Panc1 (cell line): ENCODE results near the gene TAS2R60. TPM values are rescaled to one million over a fixed set of nuclear protein-coding genes. Genes with fewer than 3 reads are reported as not detected.
"Not testable (repeated sequence)": the region's sequence is repeated elsewhere in the genome, so short reads cannot be mapped to it uniquely, and the experiment has no call there.

Experiments used
- ATAC-seq: fragments of 200-7000 bp; cut with Tn5 transposase; 2 replicates; pipeline ENCODE4 v1.9.1; 2020; ENCODE audit warnings: mild to moderate bottlenecking, moderate library complexity
- BruUV-seq: library from RNA; stranded (reverse); fragments of 400-500 nt; replicated peaks from 2 replicates; lab custom pipeline; 2021; lab: Mats Ljungman, UMichigan
- CTCF ChIA-PET: fragments of 300-600 bp; sonication (Branson Sonifier 250); formaldehyde crosslinking; loops from one replicate; lab custom pipeline; 2022; ENCODE audit warnings: antibody characterized with exemption; lab: Charles Lee
- POLR2A ChIA-PET: fragments of 300-600 bp; sonication (Branson Sonifier 250); formaldehyde crosslinking; loops from one replicate; lab custom pipeline; 2022; ENCODE audit warnings: antibody characterized with exemption; lab: Charles Lee
- DNase-seq: peaks from one replicate; pipeline ENCODE4 v3.0.0-alpha.2; 2010; ENCODE audit warnings: low read depth, low spot score
- H3K27ac ChIP-seq: 2 replicates; pipeline ENCODE4 v1.5.1; 2011; ENCODE audit warnings: mild to moderate bottlenecking, low read length, inconsistent platforms
- H3K27me3 ChIP-seq: fragments of 200-500 bp; sonication (Bioruptor generic); 2 replicates; pipeline ENCODE4 v1.6.0; 2014; ENCODE audit warnings: low read length, inconsistent platforms; ENCODE audit not compliant: control insufficient read depth, insufficient read depth
- H3K36me3 ChIP-seq: fragments of 200-500 bp; sonication (Bioruptor generic); 2 replicates; pipeline ENCODE4 v1.5.1; 2014; ENCODE audit warnings: inconsistent platforms, mild to moderate bottlenecking, low read length, moderate library complexity; ENCODE audit not compliant: control insufficient read depth, insufficient read depth
- H3K4me1 ChIP-seq: 2 replicates; pipeline ENCODE4 v1.5.1; 2011; ENCODE audit warnings: inconsistent platforms, mild to moderate bottlenecking, low read length, moderate library complexity; ENCODE audit not compliant: control insufficient read depth, insufficient read depth
- H3K4me3 ChIP-seq, 2 experiments: 2 replicates each; pipeline ENCODE4 v1.5.1; 2011 to 2012; ENCODE audit warnings: low read depth in 2 of 2, low read length in 2 of 2, mild to moderate bottlenecking in 2 of 2, inconsistent platforms in 1 of 2, moderate library complexity in 1 of 2
- H3K9me3 ChIP-seq: fragments of 200-500 bp; sonication (Bioruptor generic); 2 replicates; pipeline ENCODE4 v1.5.1; 2014; ENCODE audit warnings: low read depth, mild to moderate bottlenecking, inconsistent platforms, low read length, moderate library complexity; ENCODE audit not compliant: control insufficient read depth, insufficient read depth
- POLR2AphosphoS5 ChIP-seq: IDR thresholded peaks from 2 replicates; pipeline ENCODE4 v1.6.1; 2012; ENCODE audit warnings: mild to moderate bottlenecking, low read depth, low read length, moderate library complexity
- SIN3A ChIP-seq: IDR thresholded peaks from 2 replicates; pipeline ENCODE4 v1.6.1; 2012; ENCODE audit warnings: low read depth, mild to moderate bottlenecking, low read length, moderate library complexity, borderline replicate concordance; ENCODE audit not compliant: insufficient read depth
- TCF7L2 ChIP-seq: IDR thresholded peaks from 2 replicates; pipeline ENCODE4 v1.6.1; 2011; ENCODE audit warnings: mild to moderate bottlenecking, low read depth, low read length, inconsistent platforms
- in situ Hi-C: cut with HindIII; loops from 2 replicates; pipeline ENCODE4 v1.10.0; 2016; ENCODE audit warnings: low sequenced_read_pairs, low pct_unique_long_range_greater_than_20kb
- intact Hi-C: fragments of 100-400 bp; cut with micrococcal nuclease; formaldehyde crosslinking; loops from one replicate; pipeline ENCODE4 v1.10.0; 2022; ENCODE audit not compliant: unreplicated experiment
- total RNA-seq: library from RNA; stranded (reverse); gene quantifications from one replicate; pipeline ENCODE4 v1.2.1, GENCODE V29; 2021; ENCODE audit not compliant: unreplicated experiment
- TF ChIP-seq, protein P1 (sequence below), 2 experiments: IDR thresholded peaks; 2 replicates each; pipeline ENCODE4 v1.6.1; 2011 to 2012; ENCODE audit warnings: low read depth in 2 of 2, control low read depth in 1 of 2, low read length in 1 of 2, mild to moderate bottlenecking in 1 of 2, moderate library complexity in 1 of 2; ENCODE audit not compliant: insufficient read depth in 1 of 2
- TF ChIP-seq, protein P2 (sequence below): fragments of 450-650 bp; IDR thresholded peaks from 2 replicates; pipeline ENCODE4 v1.5.1; 2017; ENCODE audit warnings: mild to moderate bottlenecking

The TAS2R60 gene
- total RNA-seq, 1 experiment from 2014 or later = not detected

DNA sequence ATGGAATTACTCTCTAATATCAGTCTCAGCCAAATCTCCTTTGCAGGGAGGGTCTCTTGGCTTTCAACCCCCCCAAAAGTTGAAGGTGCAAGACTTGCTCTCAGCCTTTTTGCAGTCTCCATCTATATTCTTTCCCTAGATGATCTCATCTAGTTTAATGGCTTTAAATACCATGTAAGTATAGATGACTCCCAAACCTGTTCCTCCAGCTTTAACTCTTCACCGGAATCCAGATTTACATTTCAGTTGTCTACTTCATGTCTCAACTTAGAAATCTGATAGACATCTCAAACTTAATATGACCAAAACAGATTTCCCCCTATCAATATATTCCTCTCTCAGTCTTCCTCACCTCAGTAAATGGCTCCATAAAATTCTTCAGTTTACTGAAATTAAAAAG, 24.5 kb downstream of the TAS2R60 start:
- peaks cover 3% of the 10 kb centered on the region; the same call in 1 of the 2 replicates for H3K27me3 ChIP-seq
- in situ Hi-C loops = no loop called here
- CTCF ChIA-PET = no interaction called here
- no peaks in the 10 kb centered on the region for H3K36me3 ChIP-seq
- BruUV-seq = no TSS peak
- ATAC-seq (no peak), DNase-seq (no peak)
- POLR2A ChIA-PET = no interaction called here
- H3K9me3 ChIP-seq = no peaks in the 10 kb centered on the region
- TF ChIP-seq POLR2AphosphoS5 = no peak
- TF ChIP-seq, protein P1, sequence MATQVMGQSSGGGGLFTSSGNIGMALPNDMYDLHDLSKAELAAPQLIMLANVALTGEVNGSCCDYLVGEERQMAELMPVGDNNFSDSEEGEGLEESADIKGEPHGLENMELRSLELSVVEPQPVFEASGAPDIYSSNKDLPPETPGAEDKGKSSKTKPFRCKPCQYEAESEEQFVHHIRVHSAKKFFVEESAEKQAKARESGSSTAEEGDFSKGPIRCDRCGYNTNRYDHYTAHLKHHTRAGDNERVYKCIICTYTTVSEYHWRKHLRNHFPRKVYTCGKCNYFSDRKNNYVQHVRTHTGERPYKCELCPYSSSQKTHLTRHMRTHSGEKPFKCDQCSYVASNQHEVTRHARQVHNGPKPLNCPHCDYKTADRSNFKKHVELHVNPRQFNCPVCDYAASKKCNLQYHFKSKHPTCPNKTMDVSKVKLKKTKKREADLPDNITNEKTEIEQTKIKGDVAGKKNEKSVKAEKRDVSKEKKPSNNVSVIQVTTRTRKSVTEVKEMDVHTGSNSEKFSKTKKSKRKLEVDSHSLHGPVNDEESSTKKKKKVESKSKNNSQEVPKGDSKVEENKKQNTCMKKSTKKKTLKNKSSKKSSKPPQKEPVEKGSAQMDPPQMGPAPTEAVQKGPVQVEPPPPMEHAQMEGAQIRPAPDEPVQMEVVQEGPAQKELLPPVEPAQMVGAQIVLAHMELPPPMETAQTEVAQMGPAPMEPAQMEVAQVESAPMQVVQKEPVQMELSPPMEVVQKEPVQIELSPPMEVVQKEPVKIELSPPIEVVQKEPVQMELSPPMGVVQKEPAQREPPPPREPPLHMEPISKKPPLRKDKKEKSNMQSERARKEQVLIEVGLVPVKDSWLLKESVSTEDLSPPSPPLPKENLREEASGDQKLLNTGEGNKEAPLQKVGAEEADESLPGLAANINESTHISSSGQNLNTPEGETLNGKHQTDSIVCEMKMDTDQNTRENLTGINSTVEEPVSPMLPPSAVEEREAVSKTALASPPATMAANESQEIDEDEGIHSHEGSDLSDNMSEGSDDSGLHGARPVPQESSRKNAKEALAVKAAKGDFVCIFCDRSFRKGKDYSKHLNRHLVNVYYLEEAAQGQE (IDR thresholded peaks at IDR 0.05; ENCODE audit: insufficient read depth in 1 of 2, low read depth in 2 of 2, low read length in 1 of 2) = no peak
- no peak overlapping the region for H3K27ac ChIP-seq
- intact Hi-C loops = no loop called here
- H3K4me3 ChIP-seq = no peak overlapping the region
- no peaks in the 10 kb centered on the region for H3K4me1 ChIP-seq

DNA sequence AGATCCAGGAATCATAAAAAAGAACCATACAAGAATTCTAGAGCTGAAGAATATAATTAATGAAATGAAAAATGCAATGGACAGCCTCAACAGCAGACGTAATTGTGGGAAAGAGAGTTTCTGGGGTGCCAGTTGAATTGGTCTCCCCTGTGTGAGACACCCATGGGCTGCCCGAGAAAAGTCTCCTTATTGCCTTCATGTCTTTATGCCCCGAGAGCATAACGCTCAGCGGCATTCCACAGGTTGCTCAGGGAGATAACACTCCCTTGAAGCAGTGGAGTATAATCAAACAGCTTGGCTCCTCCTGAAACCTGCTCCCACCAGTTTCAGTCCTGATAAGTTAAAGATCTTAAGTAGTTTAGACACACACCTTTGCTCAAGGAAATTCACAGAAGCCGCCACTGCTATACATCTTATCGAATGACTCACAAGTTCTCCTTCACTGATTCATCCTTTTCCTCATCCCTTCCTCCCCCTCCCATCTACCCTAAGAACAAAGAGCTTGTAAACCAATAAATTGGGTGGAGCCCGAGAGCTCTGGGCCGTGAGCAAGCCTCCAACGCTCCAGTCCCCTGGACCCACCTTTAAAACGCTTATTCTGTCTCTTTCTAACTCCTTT, 28.9 kb downstream of the TAS2R60 start:
- H3K27ac ChIP-seq, H3K27me3 ChIP-seq, ATAC-seq, H3K4me3 ChIP-seq, H3K36me3 ChIP-seq, H3K9me3 ChIP-seq, BruUV-seq, POLR2A ChIA-PET, intact Hi-C loops, CTCF ChIA-PET, H3K4me1 ChIP-seq, DNase-seq, in situ Hi-C loops: not testable (repeated sequence)

DNA sequence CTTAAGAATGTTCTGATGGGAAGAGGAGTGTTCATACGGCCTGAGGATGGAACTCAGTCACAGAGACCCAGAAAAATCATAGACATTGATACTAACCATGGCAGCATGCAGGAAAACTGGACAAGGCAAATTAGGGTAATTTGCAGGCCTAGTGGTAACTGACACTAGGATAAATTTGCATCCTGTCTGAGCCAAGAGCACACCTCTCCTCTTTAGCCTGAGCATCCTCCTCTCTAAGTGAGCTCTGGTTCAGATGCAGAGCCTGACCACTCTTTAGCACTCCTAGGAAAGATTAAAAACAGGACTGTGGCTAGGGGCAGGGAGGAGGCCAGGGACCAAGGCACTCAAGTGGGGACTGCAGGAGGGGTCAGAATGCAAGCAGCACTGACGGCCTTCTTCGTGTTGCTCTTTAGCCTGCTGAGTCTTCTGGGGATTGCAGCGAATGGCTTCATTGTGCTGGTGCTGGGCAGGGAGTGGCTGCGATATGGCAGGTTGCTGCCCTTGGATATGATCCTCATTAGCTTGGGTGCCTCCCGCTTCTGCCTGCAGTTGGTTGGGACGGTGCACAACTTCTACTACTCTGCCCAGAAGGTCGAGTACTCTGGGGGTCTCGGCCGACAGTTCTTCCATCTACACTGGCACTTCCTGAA, 34.4 kb downstream of the TAS2R60 start, which contains the start of gene TAS2R41:
TSS of gene TAS2R41 (plus strand) at position 373 of the 650 bp plus-strand sequence. CDS start at position 373, 0 bp downstream.
- TF ChIP-seq SIN3A = no peak
- TF ChIP-seq, protein P1 (IDR thresholded peaks at IDR 0.05; ENCODE audit: insufficient read depth in 1 of 2, low read depth in 2 of 2, low read length in 1 of 2) = no peak
- no peak for TF ChIP-seq TCF7L2
- TF ChIP-seq, protein P2, sequence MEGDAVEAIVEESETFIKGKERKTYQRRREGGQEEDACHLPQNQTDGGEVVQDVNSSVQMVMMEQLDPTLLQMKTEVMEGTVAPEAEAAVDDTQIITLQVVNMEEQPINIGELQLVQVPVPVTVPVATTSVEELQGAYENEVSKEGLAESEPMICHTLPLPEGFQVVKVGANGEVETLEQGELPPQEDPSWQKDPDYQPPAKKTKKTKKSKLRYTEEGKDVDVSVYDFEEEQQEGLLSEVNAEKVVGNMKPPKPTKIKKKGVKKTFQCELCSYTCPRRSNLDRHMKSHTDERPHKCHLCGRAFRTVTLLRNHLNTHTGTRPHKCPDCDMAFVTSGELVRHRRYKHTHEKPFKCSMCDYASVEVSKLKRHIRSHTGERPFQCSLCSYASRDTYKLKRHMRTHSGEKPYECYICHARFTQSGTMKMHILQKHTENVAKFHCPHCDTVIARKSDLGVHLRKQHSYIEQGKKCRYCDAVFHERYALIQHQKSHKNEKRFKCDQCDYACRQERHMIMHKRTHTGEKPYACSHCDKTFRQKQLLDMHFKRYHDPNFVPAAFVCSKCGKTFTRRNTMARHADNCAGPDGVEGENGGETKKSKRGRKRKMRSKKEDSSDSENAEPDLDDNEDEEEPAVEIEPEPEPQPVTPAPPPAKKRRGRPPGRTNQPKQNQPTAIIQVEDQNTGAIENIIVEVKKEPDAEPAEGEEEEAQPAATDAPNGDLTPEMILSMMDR = no peak
- no peak for TF ChIP-seq POLR2AphosphoS5
- POLR2A ChIA-PET = no interaction called here
- DNase-seq (no peak), ATAC-seq (no peak)
- no peaks in the 10 kb centered on the region for H3K27me3 ChIP-seq
- intact Hi-C loops = no loop called here
- H3K9me3 ChIP-seq = no peaks in the 10 kb centered on the region
- in situ Hi-C loops = no loop called here
- H3K4me1 ChIP-seq = no peaks in the 10 kb centered on the region
- no TSS peak for BruUV-seq
- CTCF ChIA-PET = no interaction called here
- no peak within 1 kb of the TSS for H3K4me3 ChIP-seq
- H3K27ac ChIP-seq = no peak within 1 kb of the TSS
- H3K36me3 ChIP-seq = no peaks in the 10 kb centered on the region
